HCT116 (cell line): ENCODE results near the gene GGPS1. TPM values are rescaled to one million over a fixed set of nuclear protein-coding genes. Genes with fewer than 3 reads are reported as not detected.

Experiments
- ATAC-seq: fragments of 200-7000 bp; cut with Tn5 transposase; 2 replicates; pipeline ENCODE4 v1.9.1; 2020; ENCODE audit warnings: mild to moderate bottlenecking, moderate library complexity
- BruUV-seq: library from RNA; stranded (reverse); fragments of 400-500 nt; replicated peaks from 2 replicates; lab custom pipeline; 2021; lab: Mats Ljungman, UMichigan
- CTCF ChIA-PET: fragments of 300-600 bp; sonication (Branson Sonifier 250); formaldehyde crosslinking; loops from one replicate; lab custom pipeline; 2021; ENCODE audit warnings: antibody characterized with exemption; lab: Charles Lee
- POLR2A ChIA-PET: fragments of 300-600, 350-600 bp; sonication (Branson Sonifier 250); formaldehyde crosslinking; loops from one replicate; lab custom pipeline; 2021; ENCODE audit warnings: antibody characterized with exemption; lab: Charles Lee
- RAD21 ChIA-PET, 2 experiments: fragments of 300-600 bp; sonication (Branson Sonifier 250); formaldehyde crosslinking; loops; one replicate each; lab custom pipeline; 2023; ENCODE audit warnings: low total read pairs in 2 of 2; ENCODE audit not compliant: uncharacterized antibody in 2 of 2, unreplicated experiment in 2 of 2, low non-redundant PET in 1 of 2; lab: Charles Lee
- DNase-seq: peaks from one replicate; pipeline ENCODE4 v3.0.0-alpha.2; 2010; ENCODE audit warnings: low read depth, low spot score
- H2AFZ ChIP-seq: fragments of 200-600 bp; shearing (Covaris generic), sonication (generic); 2 replicates; pipeline ENCODE4 v1.6.1; 2017; ENCODE audit warnings: low read depth, mixed run types, mixed read lengths, antibody characterized with exemption, low read length; ENCODE audit not compliant: poor library complexity, severe bottlenecking
- H3K27ac ChIP-seq: 2 replicates; pipeline ENCODE4 v1.5.1; 2012; ENCODE audit warnings: low read depth, low read length
- H3K27me3 ChIP-seq: fragments of 200-600 bp; sonication (generic); 2 replicates; pipeline ENCODE4 v1.6.1; 2016; ENCODE audit warnings: mixed run types, low read length, mixed read lengths; ENCODE audit not compliant: insufficient read depth
- H3K36me3 ChIP-seq, 2 experiments: fragments of 200-500 bp in 1 of 2; fragments of 200-600 bp in 1 of 2; sonication (Bioruptor generic) in 1 of 2; sonication (generic) in 1 of 2; 2 replicates each; pipeline versions ENCODE4 v1.5.1 to v1.6.1; 2014 to 2016; ENCODE audit warnings: low read length in 2 of 2, inconsistent platforms in 1 of 2, mixed read lengths in 1 of 2, mixed run types in 1 of 2; ENCODE audit not compliant: insufficient read depth in 2 of 2, control insufficient read depth in 1 of 2
- H3K4me1 ChIP-seq, 2 experiments: fragments of 200-600 bp in 1 of 2; sonication (generic) in 1 of 2; 2 replicates each; pipeline versions ENCODE4 v1.5.1 to v1.6.1; 2012 to 2017; ENCODE audit warnings: low read length in 2 of 2, inconsistent platforms in 1 of 2, mild to moderate bottlenecking in 1 of 2, mixed read lengths in 1 of 2, mixed run types in 1 of 2, moderate library complexity in 1 of 2; ENCODE audit not compliant: insufficient read depth in 2 of 2, control insufficient read depth in 1 of 2
- H3K4me2 ChIP-seq: fragments of 200-600 bp; sonication (generic); 2 replicates; pipeline ENCODE4 v1.6.1; 2017; ENCODE audit warnings: mixed run types, low read length, mixed read lengths
- H3K4me3 ChIP-seq, 2 experiments: fragments of 200-600 bp in 1 of 2; sonication (generic) in 1 of 2; replicated peaks in 1 of 2; 2 replicates each; pipeline ENCODE4 v1.5.1; 2011 to 2016; ENCODE audit warnings: low read length in 2 of 2, control low read depth in 1 of 2, low read depth in 1 of 2, mild to moderate bottlenecking in 1 of 2, mixed read lengths in 1 of 2, mixed run types in 1 of 2
- H3K79me2 ChIP-seq: fragments of 200-600 bp; sonication (generic); 2 replicates; pipeline ENCODE4 v1.6.1; 2017; ENCODE audit warnings: mild to moderate bottlenecking, mixed run types, low read length, moderate library complexity, mixed read lengths; ENCODE audit not compliant: insufficient read depth
- H3K9ac ChIP-seq: fragments of 200-600 bp; sonication (generic); 2 replicates; pipeline ENCODE4 v1.6.1; 2016; ENCODE audit warnings: low read length, mixed read lengths
- H3K9me2 ChIP-seq: fragments of 200-600 bp; sonication (generic), shearing (Covaris generic); 2 replicates; pipeline ENCODE4 v1.6.1; 2017; ENCODE audit warnings: mixed run types, mild to moderate bottlenecking, moderate library complexity; ENCODE audit not compliant: insufficient read depth
- H3K9me3 ChIP-seq, 2 experiments: fragments of 200-500 bp in 1 of 2; fragments of 200-600 bp in 1 of 2; sonication (Bioruptor generic) in 1 of 2; sonication (generic) in 1 of 2; 2 replicates each; pipeline ENCODE4 v1.6.1; 2014 to 2017; ENCODE audit warnings: low read length in 2 of 2, mixed read lengths in 2 of 2, inconsistent platforms in 1 of 2, low read depth in 1 of 2, mild to moderate bottlenecking in 1 of 2, mixed run types in 1 of 2, moderate library complexity in 1 of 2; ENCODE audit not compliant: control insufficient read depth in 1 of 2, insufficient read depth in 1 of 2
- H4K20me1 ChIP-seq: fragments of 200-600 bp; sonication (generic), shearing (Covaris generic); 2 replicates; pipeline ENCODE4 v1.6.1; 2017; ENCODE audit warnings: mixed run types, mild to moderate bottlenecking, moderate library complexity; ENCODE audit not compliant: insufficient read depth
- CBX3 ChIP-seq: IDR thresholded peaks from 2 replicates; pipeline ENCODE4 v1.6.1; 2012; ENCODE audit warnings: low read depth
- CEBPB ChIP-seq: IDR thresholded peaks from 2 replicates; pipeline ENCODE4 v1.6.1; 2012; ENCODE audit warnings: low read depth
- CTCF ChIP-seq, 3 experiments: fragments of 200-600 bp in 1 of 3; sonication (generic) in 1 of 3; IDR thresholded peaks in 2 of 3; conservative IDR thresholded peaks in 1 of 3; 2 replicates each; pipeline ENCODE4 v1.5.1; 2012 to 2017; ENCODE audit warnings: low read depth in 2 of 3, low read length in 2 of 3, antibody characterized with exemption in 1 of 3, borderline replicate concordance in 1 of 3, control low read depth in 1 of 3, mild to moderate bottlenecking in 1 of 3, mixed read lengths in 1 of 3, mixed run types in 1 of 3, moderate library complexity in 1 of 3; ENCODE audit not compliant: insufficient read depth in 1 of 3
- EGR1 ChIP-seq: IDR thresholded peaks from 2 replicates; pipeline ENCODE4 v1.6.1; 2012; ENCODE audit warnings: low read depth
- ELF1 ChIP-seq: IDR thresholded peaks from 2 replicates; pipeline ENCODE4 v1.6.1; 2012; ENCODE audit warnings: low read depth, borderline replicate concordance
- EZH2 ChIP-seq: fragments of 200-600 bp; sonication (generic); IDR thresholded peaks from 2 replicates; pipeline ENCODE4 v1.6.1; 2017; ENCODE audit warnings: antibody characterized with exemption, mixed run types
- FOSL1 ChIP-seq: IDR thresholded peaks from 2 replicates; pipeline ENCODE4 v1.6.1; 2012; ENCODE audit warnings: low read depth
- JUND ChIP-seq: IDR thresholded peaks from 2 replicates; pipeline ENCODE4 v1.6.1; 2012
- POLR2A ChIP-seq: IDR thresholded peaks from 2 replicates; pipeline ENCODE4 v1.7.0; 2011; ENCODE audit warnings: borderline replicate concordance; ENCODE audit not compliant: insufficient read depth, insufficient read length; ENCODE audit errors: extremely low read depth
- POLR2AphosphoS5 ChIP-seq: IDR thresholded peaks from 2 replicates; pipeline ENCODE4 v1.6.1; 2011; ENCODE audit warnings: mild to moderate bottlenecking, low read depth, low read length, moderate library complexity
- RAD21 ChIP-seq: IDR thresholded peaks from 2 replicates; pipeline ENCODE4 v1.6.1; 2012; ENCODE audit warnings: low read depth, mild to moderate bottlenecking
- SIN3A ChIP-seq: IDR thresholded peaks from 2 replicates; pipeline ENCODE4 v1.6.1; 2012; ENCODE audit warnings: low read depth
- SP1 ChIP-seq: IDR thresholded peaks from 2 replicates; pipeline ENCODE4 v1.6.1; 2012; ENCODE audit warnings: low read depth
- SRF ChIP-seq: IDR thresholded peaks from 2 replicates; pipeline ENCODE4 v1.6.1; 2012; ENCODE audit warnings: low read depth
- TCF7L2 ChIP-seq: IDR thresholded peaks from 2 replicates; pipeline ENCODE4 v1.7.0; 2011; ENCODE audit warnings: borderline replicate concordance, inconsistent platforms; ENCODE audit not compliant: insufficient read depth, insufficient read length; ENCODE audit errors: extremely low read depth
- YY1 ChIP-seq: IDR thresholded peaks from 2 replicates; pipeline ENCODE4 v1.6.1; 2011; ENCODE audit warnings: low read length, low read depth, moderate library complexity, mild to moderate bottlenecking; ENCODE audit not compliant: insufficient replicate concordance; ENCODE audit errors: extremely low read depth
- ZFX ChIP-seq: fragments of 450-650 bp; IDR thresholded peaks from 2 replicates; pipeline ENCODE4 v1.6.1; 2017
- ZNF274 ChIP-seq: fragments of 200-500 bp; sonication (Bioruptor generic); IDR thresholded peaks from 2 replicates; pipeline ENCODE4 v1.6.1; 2014; ENCODE audit warnings: mild to moderate bottlenecking, low read depth, low read length, inconsistent platforms
- intact Hi-C: fragments of 100-400 bp; cut with micrococcal nuclease; formaldehyde crosslinking; loops from 2 replicates; pipeline ENCODE4 v1.10.0; 2022
- total RNA-seq: library from RNA; stranded (reverse); gene quantifications from one replicate; pipeline ENCODE4 v1.2.1, GENCODE V29; 2021; ENCODE audit not compliant: unreplicated experiment
- TF ChIP-seq, protein P1 (sequence below): IDR thresholded peaks from 2 replicates; pipeline ENCODE4 v1.6.1; 2011; ENCODE audit warnings: mild to moderate bottlenecking, low read length, moderate library complexity; ENCODE audit not compliant: insufficient replicate concordance; ENCODE audit errors: extremely low read depth
- TF ChIP-seq, protein P2 (sequence below): IDR thresholded peaks from 2 replicates; pipeline ENCODE4 v1.6.1; 2012
- TF ChIP-seq, protein P3 (sequence below): IDR thresholded peaks from 2 replicates; pipeline ENCODE4 v1.6.1; 2012; ENCODE audit warnings: low read depth
- TF ChIP-seq, protein P4 (sequence below): IDR thresholded peaks from 2 replicates; pipeline ENCODE4 v1.6.1; 2012

Gene GGPS1
- total RNA-seq, 1 experiment from 2014 or later, result 30.6 TPM

DNA sequence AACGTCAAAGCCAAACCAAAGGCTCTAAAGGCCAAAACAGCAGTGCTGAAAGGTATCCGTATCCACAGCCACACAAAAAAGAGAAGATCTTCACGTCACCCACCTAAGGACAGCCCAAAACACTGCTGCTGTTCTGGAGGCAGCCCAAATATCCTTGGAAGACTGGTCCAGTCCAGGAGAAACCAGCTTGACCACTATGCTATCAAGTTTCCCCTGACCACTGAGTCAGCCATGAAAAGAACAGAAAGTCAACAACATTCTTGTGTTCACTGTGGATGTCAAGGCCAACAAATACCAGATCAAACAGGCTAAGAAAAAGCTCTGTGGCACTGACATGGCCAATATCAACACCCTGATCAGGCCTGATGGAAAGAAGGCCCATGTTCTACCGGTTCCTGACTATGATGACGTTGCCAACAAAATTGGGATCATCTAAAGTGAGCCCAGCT, 32.4 kb upstream of the GGPS1 start:
- POLR2A ChIA-PET, result no interaction called here
- CTCF ChIA-PET, result no interaction called here
- intact Hi-C loops, result no loop called here
- ATAC-seq (peak; percentile 44; the same call in 1 of the 2 replicates), DNase-seq (peak; percentile 15)
- H3K36me3 ChIP-seq, result no peaks in the 10 kb centered on the region
- H3K9ac ChIP-seq, result no peak overlapping the region
- BruUV-seq, result no TSS peak
- H3K79me2 ChIP-seq, result peaks cover 93% of the 10 kb centered on the region
- H4K20me1 ChIP-seq, result peaks cover 6% of the 10 kb centered on the region; the same call in 1 of the 2 replicates
- H3K4me1 ChIP-seq, result peaks cover 23 to 28% of the 10 kb centered on the region in 2 experiments
- peak overlapping the region; percentile 34 for H3K4me2 ChIP-seq
- no peak overlapping the region for H3K27ac ChIP-seq
- H3K9me3 ChIP-seq, result no peaks in the 10 kb centered on the region
- H3K27me3 ChIP-seq, result no peaks in the 10 kb centered on the region
- H3K4me3 ChIP-seq, result no peak overlapping the region
- no peak overlapping the region for H2AFZ ChIP-seq
- RAD21 ChIA-PET, result no interaction called here
- H3K9me2 ChIP-seq, result no peaks in the 10 kb centered on the region
- TF ChIP-seq CTCF (IDR thresholded peaks at IDR 0.05 in 2 of 3, conservative IDR thresholded peaks at IDR 0.05 in 1 of 3; ENCODE audit: borderline replicate concordance in 1 of 3, insufficient read depth in 1 of 3, low read depth in 2 of 3, low read length in 2 of 3), result no peak
- no peak for TF ChIP-seq TCF7L2
- TF ChIP-seq FOSL1, result peak; percentile 32; the same call in 1 of the 2 replicates
- TF ChIP-seq EZH2, result no peak
- peak; percentile 74 for TF ChIP-seq SP1
- TF ChIP-seq, protein P1, sequence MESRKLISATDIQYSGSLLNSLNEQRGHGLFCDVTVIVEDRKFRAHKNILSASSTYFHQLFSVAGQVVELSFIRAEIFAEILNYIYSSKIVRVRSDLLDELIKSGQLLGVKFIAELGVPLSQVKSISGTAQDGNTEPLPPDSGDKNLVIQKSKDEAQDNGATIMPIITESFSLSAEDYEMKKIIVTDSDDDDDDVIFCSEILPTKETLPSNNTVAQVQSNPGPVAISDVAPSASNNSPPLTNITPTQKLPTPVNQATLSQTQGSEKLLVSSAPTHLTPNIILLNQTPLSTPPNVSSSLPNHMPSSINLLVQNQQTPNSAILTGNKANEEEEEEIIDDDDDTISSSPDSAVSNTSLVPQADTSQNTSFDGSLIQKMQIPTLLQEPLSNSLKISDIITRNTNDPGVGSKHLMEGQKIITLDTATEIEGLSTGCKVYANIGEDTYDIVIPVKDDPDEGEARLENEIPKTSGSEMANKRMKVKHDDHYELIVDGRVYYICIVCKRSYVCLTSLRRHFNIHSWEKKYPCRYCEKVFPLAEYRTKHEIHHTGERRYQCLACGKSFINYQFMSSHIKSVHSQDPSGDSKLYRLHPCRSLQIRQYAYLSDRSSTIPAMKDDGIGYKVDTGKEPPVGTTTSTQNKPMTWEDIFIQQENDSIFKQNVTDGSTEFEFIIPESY, result no peak
- TF ChIP-seq CBX3, result peak; percentile 70; the same call in 1 of the 2 replicates
- no peak for TF ChIP-seq SIN3A
- TF ChIP-seq ZNF274, result no peak
- TF ChIP-seq RAD21, result no peak
- no peak for TF ChIP-seq POLR2AphosphoS5
- no peak for TF ChIP-seq EGR1
- TF ChIP-seq, protein P2, sequence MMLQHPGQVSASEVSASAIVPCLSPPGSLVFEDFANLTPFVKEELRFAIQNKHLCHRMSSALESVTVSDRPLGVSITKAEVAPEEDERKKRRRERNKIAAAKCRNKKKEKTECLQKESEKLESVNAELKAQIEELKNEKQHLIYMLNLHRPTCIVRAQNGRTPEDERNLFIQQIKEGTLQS, result no peak
- TF ChIP-seq ELF1, result no peak
- TF ChIP-seq, protein P3, sequence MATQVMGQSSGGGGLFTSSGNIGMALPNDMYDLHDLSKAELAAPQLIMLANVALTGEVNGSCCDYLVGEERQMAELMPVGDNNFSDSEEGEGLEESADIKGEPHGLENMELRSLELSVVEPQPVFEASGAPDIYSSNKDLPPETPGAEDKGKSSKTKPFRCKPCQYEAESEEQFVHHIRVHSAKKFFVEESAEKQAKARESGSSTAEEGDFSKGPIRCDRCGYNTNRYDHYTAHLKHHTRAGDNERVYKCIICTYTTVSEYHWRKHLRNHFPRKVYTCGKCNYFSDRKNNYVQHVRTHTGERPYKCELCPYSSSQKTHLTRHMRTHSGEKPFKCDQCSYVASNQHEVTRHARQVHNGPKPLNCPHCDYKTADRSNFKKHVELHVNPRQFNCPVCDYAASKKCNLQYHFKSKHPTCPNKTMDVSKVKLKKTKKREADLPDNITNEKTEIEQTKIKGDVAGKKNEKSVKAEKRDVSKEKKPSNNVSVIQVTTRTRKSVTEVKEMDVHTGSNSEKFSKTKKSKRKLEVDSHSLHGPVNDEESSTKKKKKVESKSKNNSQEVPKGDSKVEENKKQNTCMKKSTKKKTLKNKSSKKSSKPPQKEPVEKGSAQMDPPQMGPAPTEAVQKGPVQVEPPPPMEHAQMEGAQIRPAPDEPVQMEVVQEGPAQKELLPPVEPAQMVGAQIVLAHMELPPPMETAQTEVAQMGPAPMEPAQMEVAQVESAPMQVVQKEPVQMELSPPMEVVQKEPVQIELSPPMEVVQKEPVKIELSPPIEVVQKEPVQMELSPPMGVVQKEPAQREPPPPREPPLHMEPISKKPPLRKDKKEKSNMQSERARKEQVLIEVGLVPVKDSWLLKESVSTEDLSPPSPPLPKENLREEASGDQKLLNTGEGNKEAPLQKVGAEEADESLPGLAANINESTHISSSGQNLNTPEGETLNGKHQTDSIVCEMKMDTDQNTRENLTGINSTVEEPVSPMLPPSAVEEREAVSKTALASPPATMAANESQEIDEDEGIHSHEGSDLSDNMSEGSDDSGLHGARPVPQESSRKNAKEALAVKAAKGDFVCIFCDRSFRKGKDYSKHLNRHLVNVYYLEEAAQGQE, result no peak
- TF ChIP-seq POLR2A, result no peak
- TF ChIP-seq ZFX, result no peak
- peak; percentile 58 for TF ChIP-seq JUND
- TF ChIP-seq SRF, result 0 out of 2 replicates have a peak, but pooled peaks have one; percentile 19
- TF ChIP-seq YY1, result no peak
- no peak for TF ChIP-seq CEBPB
- TF ChIP-seq, protein P4, sequence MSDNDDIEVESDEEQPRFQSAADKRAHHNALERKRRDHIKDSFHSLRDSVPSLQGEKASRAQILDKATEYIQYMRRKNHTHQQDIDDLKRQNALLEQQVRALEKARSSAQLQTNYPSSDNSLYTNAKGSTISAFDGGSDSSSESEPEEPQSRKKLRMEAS, result no peak
